H9 (cell line): Measurements from ENCODE around the gene PRR33. TPM values are rescaled to one million over a fixed set of nuclear protein-coding genes. Genes with fewer than 3 reads are reported as not detected.

Source experiments
- DNase-seq: peaks from one replicate; pipeline ENCODE4 v3.0.0-alpha.2; 2017
- H2AFZ ChIP-seq: one replicate; pipeline ENCODE4 v1.6.1; 2013; ENCODE audit warnings: mild to moderate bottlenecking, low read length, control low read depth, moderate library complexity
- H2AK5ac ChIP-seq: 2 replicates; pipeline ENCODE4 v1.6.1; 2013; ENCODE audit warnings: low read length, control low read depth, mixed read lengths; ENCODE audit not compliant: insufficient read length
- H2BK120ac ChIP-seq: one replicate; pipeline ENCODE4 v1.6.1; 2013; ENCODE audit warnings: low read depth, mild to moderate bottlenecking, low read length, control low read depth, inconsistent platforms; ENCODE audit not compliant: poor library complexity, severe bottlenecking
- H2BK12ac ChIP-seq: 2 replicates; pipeline ENCODE4 v1.6.1; 2013; ENCODE audit warnings: low read length, control low read depth, mixed read lengths, low read depth; ENCODE audit not compliant: insufficient read length
- H2BK15ac ChIP-seq: 2 replicates; pipeline ENCODE4 v1.6.1; 2013; ENCODE audit warnings: low read depth, low read length, control low read depth
- H2BK20ac ChIP-seq: one replicate; pipeline ENCODE4 v1.6.1; 2013; ENCODE audit warnings: low read depth, mild to moderate bottlenecking, low read length, control low read depth, inconsistent platforms; ENCODE audit not compliant: poor library complexity, severe bottlenecking
- H2BK5ac ChIP-seq: 2 replicates; pipeline ENCODE4 v1.6.1; 2013; ENCODE audit warnings: low read length, control low read depth, mixed read lengths; ENCODE audit not compliant: insufficient read length
- H3K14ac ChIP-seq: 2 replicates; pipeline ENCODE4 v1.6.1; 2013; ENCODE audit warnings: low read length, control low read depth; ENCODE audit not compliant: insufficient read depth
- H3K18ac ChIP-seq: 2 replicates; pipeline ENCODE4 v1.6.1; 2013; ENCODE audit warnings: low read depth, mild to moderate bottlenecking, mixed read lengths, low read length, control low read depth; ENCODE audit not compliant: insufficient read length
- H3K23ac ChIP-seq: 2 replicates; pipeline ENCODE4 v1.6.1; 2013; ENCODE audit warnings: low read length, control low read depth, mixed read lengths, low read depth; ENCODE audit not compliant: insufficient read length
- H3K23me2 ChIP-seq: 2 replicates; pipeline ENCODE4 v1.6.1; 2013; ENCODE audit warnings: low read depth, mild to moderate bottlenecking, mixed read lengths, low read length, control low read depth; ENCODE audit not compliant: insufficient read length, poor library complexity, severe bottlenecking
- H3K27ac ChIP-seq: 2 replicates; pipeline ENCODE4 v1.5.1; 2013; ENCODE audit warnings: low read length, control low read depth, mixed read lengths, low read depth; ENCODE audit not compliant: insufficient read length
- H3K27me3 ChIP-seq: 2 replicates; pipeline ENCODE4 v1.6.1; 2013; ENCODE audit warnings: low read length, control low read depth, inconsistent platforms; ENCODE audit not compliant: insufficient read depth
- H3K4ac ChIP-seq: 2 replicates; pipeline ENCODE4 v1.6.1; 2013; ENCODE audit warnings: low read depth, mild to moderate bottlenecking, control low read depth, inconsistent platforms, low read length, moderate library complexity
- H3K4me1 ChIP-seq: 2 replicates; pipeline ENCODE4 v1.6.1; 2013; ENCODE audit warnings: low read length, control low read depth, inconsistent platforms; ENCODE audit not compliant: insufficient read depth
- H3K4me2 ChIP-seq: 2 replicates; pipeline ENCODE4 v1.6.1; 2013; ENCODE audit warnings: low read length, control low read depth, mixed read lengths; ENCODE audit not compliant: insufficient read length, insufficient read depth
- H3K56ac ChIP-seq: 2 replicates; pipeline ENCODE4 v1.6.1; 2013; ENCODE audit warnings: low read depth, mild to moderate bottlenecking, mixed read lengths, low read length, control low read depth; ENCODE audit not compliant: insufficient read length
- H3K79me1 ChIP-seq: 2 replicates; pipeline ENCODE4 v1.6.1; 2013; ENCODE audit warnings: low read depth, mild to moderate bottlenecking, moderate library complexity, low read length, control low read depth, inconsistent platforms; ENCODE audit not compliant: insufficient read depth, poor library complexity, severe bottlenecking
- H3K79me2 ChIP-seq: 2 replicates; pipeline ENCODE4 v1.6.1; 2013; ENCODE audit warnings: low read length, control low read depth, inconsistent platforms; ENCODE audit not compliant: insufficient read depth
- H3K9ac ChIP-seq: 2 replicates; pipeline ENCODE4 v1.6.1; 2013; ENCODE audit warnings: low read length, control low read depth, mixed read lengths; ENCODE audit not compliant: insufficient read length; ENCODE audit errors: extremely low read depth
- H3K9me3 ChIP-seq: one replicate; pipeline ENCODE4 v1.6.1; 2013; ENCODE audit warnings: low read depth, low read length, inconsistent platforms; ENCODE audit not compliant: control insufficient read depth
- H3T11ph ChIP-seq: one replicate; pipeline ENCODE4 v1.6.1; 2013; ENCODE audit warnings: mild to moderate bottlenecking, low read length, control low read depth, inconsistent platforms
- H4K20me1 ChIP-seq: one replicate; pipeline ENCODE4 v1.6.1; 2013; ENCODE audit not compliant: control insufficient read depth, insufficient read length, insufficient read depth
- H4K5ac ChIP-seq: 2 replicates; pipeline ENCODE4 v1.6.1; 2013; ENCODE audit warnings: low read depth, mild to moderate bottlenecking, mixed read lengths, low read length, control low read depth; ENCODE audit not compliant: insufficient read length
- H4K8ac ChIP-seq: replicated peaks from 2 replicates; pipeline ENCODE4 v1.6.1; 2013; ENCODE audit warnings: low read length, control low read depth, mixed read lengths, low read depth; ENCODE audit not compliant: insufficient read length
- H4K91ac ChIP-seq: 2 replicates; pipeline ENCODE4 v1.6.1; 2013; ENCODE audit warnings: low read depth, mild to moderate bottlenecking, moderate library complexity, mixed read lengths, low read length, control low read depth; ENCODE audit not compliant: insufficient read length
- H3K27ac Mint-ChIP-seq, 3 experiments: 2 replicates in 2 of 3; 3 replicates in 1 of 3; pipeline ENCODE4 v1.8.0; 2020 to 2021; ENCODE audit warnings: mixed read lengths in 3 of 3, mild to moderate bottlenecking in 1 of 3, moderate library complexity in 1 of 3
- H3K27me3 Mint-ChIP-seq: 2 replicates; pipeline ENCODE4 v1.8.0; 2021; ENCODE audit warnings: low read depth, mild to moderate bottlenecking, moderate library complexity, mixed read lengths
- H3K36me3 Mint-ChIP-seq, 3 experiments: 2 replicates in 2 of 3; 3 replicates in 1 of 3; pipeline ENCODE4 v1.8.0; 2020 to 2021; ENCODE audit warnings: low read depth in 3 of 3, mixed read lengths in 3 of 3; ENCODE audit not compliant: insufficient read depth in 1 of 3
- H3K4me1 Mint-ChIP-seq, 2 experiments: 2 replicates each; pipeline ENCODE4 v1.8.0; 2020; ENCODE audit warnings: mixed read lengths in 2 of 2
- H3K4me3 Mint-ChIP-seq, 2 experiments: 2 replicates in 1 of 2; 3 replicates in 1 of 2; pipeline ENCODE4 v1.8.0; 2020 to 2021; ENCODE audit warnings: mild to moderate bottlenecking in 2 of 2, mixed read lengths in 2 of 2, moderate library complexity in 1 of 2
- H3K9me3 Mint-ChIP-seq, 2 experiments: 2 replicates in 1 of 2; 3 replicates in 1 of 2; pipeline ENCODE4 v1.8.0; 2020; ENCODE audit warnings: mild to moderate bottlenecking in 2 of 2, mixed read lengths in 2 of 2, moderate library complexity in 1 of 2
- WGBS: extraction: QIAGEN DNeasy Blood & Tissue Kit; methylation state at CpG from one replicate; pipeline ENCODE4 v1.1.7; 2013; ENCODE audit warnings: missing lambda C conversion rate, low lambda C conversion rate, mixed read lengths; ENCODE audit not compliant: insufficient read length; ENCODE audit errors: extremely low coverage; 5-methylcytosine and 5-hydroxymethylcytosine counted together
- total RNA-seq: library from RNA; stranded (reverse); gene quantifications from 2 replicates; pipeline ENCODE4 v1.2.1, GENCODE V29; 2021
- TF ChIP-seq, protein P1 (sequence below): fragments of 200-600 bp; sonication (generic); conservative IDR thresholded peaks from 3 replicates; pipeline ENCODE4 v1.8.0; 2021; ENCODE audit warnings: antibody characterized with exemption, mild to moderate bottlenecking

Gene PRR33
- total RNA-seq, 1 experiment from 2014 or later, result not detected

DNA sequence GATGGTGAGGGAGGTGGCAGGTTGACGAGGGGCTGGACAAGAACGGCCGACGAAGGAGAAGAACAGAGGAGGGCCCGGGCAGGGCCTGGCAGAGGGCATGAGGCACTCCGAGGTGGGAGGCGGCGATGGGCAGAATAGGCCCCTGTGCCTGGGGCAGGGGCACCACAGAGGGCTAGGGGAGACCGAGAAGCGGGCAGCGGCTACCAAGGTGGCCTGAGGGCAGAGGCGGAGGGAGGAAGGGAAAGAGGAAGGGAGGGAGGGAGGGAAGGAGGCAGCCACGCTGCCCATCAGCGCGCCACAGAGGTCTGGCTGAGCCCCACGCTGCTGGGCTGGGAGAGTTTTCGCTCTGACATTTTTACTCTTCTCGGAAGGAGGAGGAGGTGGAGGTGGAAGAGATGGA, 27.5 kb downstream of the PRR33 start:
- H3K27ac Mint-ChIP-seq, result no peak overlapping the region
- no peak overlapping the region for H4K91ac ChIP-seq
- WGBS, result no CpG with 5 or more reads among the region's 18 CpGs

More for the DNA sequence above, 27.5 kb downstream of the PRR33 start:
- no peak overlapping the region for H3K14ac ChIP-seq
- H3K9me3 ChIP-seq, result no peaks in the 10 kb centered on the region
- no peak overlapping the region for H3K9ac ChIP-seq
- H2AFZ ChIP-seq, result no peak overlapping the region
- no peak for DNase-seq
- no peak overlapping the region for H3K27ac ChIP-seq
- no peak overlapping the region for H3K18ac ChIP-seq
- peaks cover 5 to 11% of the 10 kb centered on the region in 2 experiments; a peak in 3 of 4 replicates for H3K4me1 Mint-ChIP-seq
- no peak overlapping the region for H3K4ac ChIP-seq
- H4K8ac ChIP-seq, result no peak overlapping the region
- H3K4me3 Mint-ChIP-seq, result no peak overlapping the region
- TF ChIP-seq, protein P1, sequence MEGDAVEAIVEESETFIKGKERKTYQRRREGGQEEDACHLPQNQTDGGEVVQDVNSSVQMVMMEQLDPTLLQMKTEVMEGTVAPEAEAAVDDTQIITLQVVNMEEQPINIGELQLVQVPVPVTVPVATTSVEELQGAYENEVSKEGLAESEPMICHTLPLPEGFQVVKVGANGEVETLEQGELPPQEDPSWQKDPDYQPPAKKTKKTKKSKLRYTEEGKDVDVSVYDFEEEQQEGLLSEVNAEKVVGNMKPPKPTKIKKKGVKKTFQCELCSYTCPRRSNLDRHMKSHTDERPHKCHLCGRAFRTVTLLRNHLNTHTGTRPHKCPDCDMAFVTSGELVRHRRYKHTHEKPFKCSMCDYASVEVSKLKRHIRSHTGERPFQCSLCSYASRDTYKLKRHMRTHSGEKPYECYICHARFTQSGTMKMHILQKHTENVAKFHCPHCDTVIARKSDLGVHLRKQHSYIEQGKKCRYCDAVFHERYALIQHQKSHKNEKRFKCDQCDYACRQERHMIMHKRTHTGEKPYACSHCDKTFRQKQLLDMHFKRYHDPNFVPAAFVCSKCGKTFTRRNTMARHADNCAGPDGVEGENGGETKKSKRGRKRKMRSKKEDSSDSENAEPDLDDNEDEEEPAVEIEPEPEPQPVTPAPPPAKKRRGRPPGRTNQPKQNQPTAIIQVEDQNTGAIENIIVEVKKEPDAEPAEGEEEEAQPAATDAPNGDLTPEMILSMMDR, result no peak
- H3K23ac ChIP-seq, result no peak overlapping the region
- no peaks in the 10 kb centered on the region for H3K23me2 ChIP-seq
- peaks cover 19% of the 10 kb centered on the region for H3K27me3 Mint-ChIP-seq
- no peaks in the 10 kb centered on the region; a peak in 1 of 5 replicates for H3K9me3 Mint-ChIP-seq
- H2BK5ac ChIP-seq, result no peak overlapping the region
- H3K56ac ChIP-seq, result no peak overlapping the region
- H3K27me3 ChIP-seq, result no peaks in the 10 kb centered on the region
- H2AK5ac ChIP-seq, result no peak overlapping the region
- H3K4me1 ChIP-seq, result peaks cover 3% of the 10 kb centered on the region; the same call in 1 of the 2 replicates
- no peaks in the 10 kb centered on the region for H3K79me1 ChIP-seq
- H2BK20ac ChIP-seq, result no peak overlapping the region
- no peaks in the 10 kb centered on the region for H3K79me2 ChIP-seq
- no peaks in the 10 kb centered on the region for H3K36me3 Mint-ChIP-seq
- H4K20me1 ChIP-seq, result no peaks in the 10 kb centered on the region
- H2BK15ac ChIP-seq, result no peak overlapping the region
- H2BK12ac ChIP-seq, result no peak overlapping the region
- no peak overlapping the region for H3K4me2 ChIP-seq
- no peak overlapping the region for H2BK120ac ChIP-seq
- no peak overlapping the region for H3T11ph ChIP-seq
- no peak overlapping the region for H4K5ac ChIP-seq
